HepG2 (cell line): ENCODE data around the gene A3GALT2. TPM values are rescaled to one million over a fixed set of nuclear protein-coding genes. Genes with fewer than 3 reads are reported as not detected.

Experiments used
- ARNT2 ChIP-seq: sonication (generic); formaldehyde crosslinking; IDR thresholded peaks from 2 replicates; pipeline ENCODE4 v1.8.0; 2022; ENCODE audit warnings: mild to moderate bottlenecking, low read depth, missing genetic modification reagents, moderate library complexity
- ARNTL ChIP-seq: sonication (generic); formaldehyde crosslinking; IDR thresholded peaks from 2 replicates; pipeline ENCODE4 v1.4.0; 2020; ENCODE audit warnings: mild to moderate bottlenecking, missing genetic modification reagents
- ATRX ChIP-seq: sonication (generic); formaldehyde crosslinking; IDR thresholded peaks from 2 replicates; pipeline ENCODE4 v1.4.0; 2020; ENCODE audit warnings: missing genetic modification reagents, borderline replicate concordance
- BORCS8-MEF2B ChIP-seq: sonication (generic); formaldehyde crosslinking; IDR thresholded peaks from 2 replicates; pipeline ENCODE4 v1.8.0; 2022; ENCODE audit warnings: mild to moderate bottlenecking, missing genetic modification reagents
- CEBPB ChIP-seq: IDR thresholded peaks from 2 replicates; pipeline ENCODE4 v1.6.1; 2011; ENCODE audit warnings: low read depth, low read length, improper control_type of control experiment, borderline replicate concordance
- ELF3 ChIP-seq: IDR thresholded peaks from 2 replicates; pipeline ENCODE4 v1.6.1; 2016; ENCODE audit warnings: missing genetic modification reagents, missing compliant biosample characterization
- FOXJ3 ChIP-seq: sonication (generic); formaldehyde crosslinking; IDR thresholded peaks from 2 replicates; pipeline ENCODE4 v1.4.0; 2020; ENCODE audit warnings: missing genetic modification reagents, mild to moderate bottlenecking, borderline replicate concordance
- JDP2 ChIP-seq: sonication (generic); formaldehyde crosslinking; IDR thresholded peaks from 2 replicates; pipeline ENCODE4 v1.8.1; 2022; ENCODE audit warnings: missing genetic modification reagents, borderline replicate concordance
- SMARCE1 ChIP-seq: fragments of 450-650 bp; IDR thresholded peaks from 2 replicates; pipeline ENCODE4 v1.6.1; 2017; ENCODE audit warnings: borderline replicate concordance
- SNRNP70 ChIP-seq: fragments of 200-400 bp; formaldehyde crosslinking; IDR thresholded peaks from 2 replicates; pipeline ENCODE4 v1.6.1; 2017; ENCODE audit warnings: mild to moderate bottlenecking, low read depth, low read length, moderate library complexity
- STAG1 ChIP-seq: sonication (generic); formaldehyde crosslinking; IDR thresholded peaks from 2 replicates; pipeline ENCODE4 v1.4.0; 2020; ENCODE audit warnings: missing genetic modification reagents
- THAP11 ChIP-seq: IDR thresholded peaks from 2 replicates; pipeline ENCODE4 v1.6.1; 2016; ENCODE audit warnings: missing biosample characterization, missing genetic modification reagents
- ZBTB38 ChIP-seq: sonication (generic); formaldehyde crosslinking; IDR thresholded peaks from 2 replicates; pipeline ENCODE4 v1.5.1; 2020; ENCODE audit warnings: mild to moderate bottlenecking, missing genetic modification reagents
- ZNF10 ChIP-seq: sonication (generic); formaldehyde crosslinking; IDR thresholded peaks from 2 replicates; pipeline ENCODE4 v1.4.0; 2020; ENCODE audit warnings: mild to moderate bottlenecking, low read depth, missing genetic modification reagents, borderline replicate concordance
- ZNF12 ChIP-seq: sonication (generic); formaldehyde crosslinking; IDR thresholded peaks from 2 replicates; pipeline ENCODE4 v1.5.0; 2020; ENCODE audit warnings: missing genetic modification reagents
- ZNF282 ChIP-seq: fragments of 450-650 bp; IDR thresholded peaks from 2 replicates; pipeline ENCODE4 v1.6.1; 2018; ENCODE audit not compliant: partially characterized antibody
- ZNF460 ChIP-seq: sonication (generic); formaldehyde crosslinking; IDR thresholded peaks from 2 replicates; pipeline ENCODE4 v1.5.1; 2020; ENCODE audit warnings: missing genetic modification reagents, mild to moderate bottlenecking, borderline replicate concordance
- ZNF496 ChIP-seq: sonication (generic); formaldehyde crosslinking; IDR thresholded peaks from 2 replicates; pipeline ENCODE4 v1.8.1; 2023; ENCODE audit warnings: mild to moderate bottlenecking, moderate library complexity, missing genetic modification reagents; ENCODE audit not compliant: insufficient replicate concordance
- ZNF501 ChIP-seq: sonication (generic); formaldehyde crosslinking; IDR thresholded peaks from 2 replicates; pipeline ENCODE4 v1.5.1; 2020; ENCODE audit warnings: mild to moderate bottlenecking, moderate library complexity, missing genetic modification reagents
- ZNF546 ChIP-seq: sonication (generic); formaldehyde crosslinking; conservative IDR thresholded peaks from 2 replicates; pipeline ENCODE4 v1.8.1; 2023; ENCODE audit warnings: mild to moderate bottlenecking, missing genetic modification reagents
- ZNF724P ChIP-seq: sonication (generic); formaldehyde crosslinking; IDR thresholded peaks from 2 replicates; pipeline ENCODE4 v1.8.0; 2022; ENCODE audit warnings: missing genetic modification reagents, borderline replicate concordance
- polyA plus RNA-seq, 8 experiments: library from polyadenylated mRNA; depleted of rRNA in 3 of 8; stranded (reverse) in 7 of 8; unstranded in 1 of 8; fragments of >200 nt; fragmentation: Illumina TruSeq in 4 of 8; extraction: Trizol in 4 of 8; gene quantifications; 2 replicates each; pipeline versions ENCODE4 v1.2.1 to v1.2.3, GENCODE V29; 2011 to 2016; ENCODE audit warnings: low read depth in 4 of 8, missing spikeins in 1 of 8, mixed read lengths in 1 of 8; ENCODE audit not compliant: insufficient read depth in 1 of 8
- total RNA-seq, 5 experiments: library from RNA; depleted of rRNA; stranded (reverse); fragments of >200 nt; fragmentation: Illumina TruSeq; extraction: Trizol; gene quantifications; 2 replicates each; pipeline ENCODE4 v1.2.3, GENCODE V29; 2016; ENCODE audit warnings: low read depth in 1 of 5
- TF ChIP-seq, protein P1 (sequence below): sonication (generic); formaldehyde crosslinking; IDR thresholded peaks from 2 replicates; pipeline ENCODE4 v1.4.0; 2020; ENCODE audit warnings: missing genetic modification reagents, borderline replicate concordance
- TF ChIP-seq, protein P2 (sequence below): IDR thresholded peaks from 2 replicates; pipeline ENCODE4 v1.6.1; 2016; ENCODE audit warnings: low read depth, missing genetic modification reagents, missing compliant biosample characterization

The A3GALT2 gene
- total and polyA plus RNA-seq, 2 of the 13 experiments (the other 11 are each of a cell fraction or from before 2014, with no cell fraction given) = not detected

DNA sequence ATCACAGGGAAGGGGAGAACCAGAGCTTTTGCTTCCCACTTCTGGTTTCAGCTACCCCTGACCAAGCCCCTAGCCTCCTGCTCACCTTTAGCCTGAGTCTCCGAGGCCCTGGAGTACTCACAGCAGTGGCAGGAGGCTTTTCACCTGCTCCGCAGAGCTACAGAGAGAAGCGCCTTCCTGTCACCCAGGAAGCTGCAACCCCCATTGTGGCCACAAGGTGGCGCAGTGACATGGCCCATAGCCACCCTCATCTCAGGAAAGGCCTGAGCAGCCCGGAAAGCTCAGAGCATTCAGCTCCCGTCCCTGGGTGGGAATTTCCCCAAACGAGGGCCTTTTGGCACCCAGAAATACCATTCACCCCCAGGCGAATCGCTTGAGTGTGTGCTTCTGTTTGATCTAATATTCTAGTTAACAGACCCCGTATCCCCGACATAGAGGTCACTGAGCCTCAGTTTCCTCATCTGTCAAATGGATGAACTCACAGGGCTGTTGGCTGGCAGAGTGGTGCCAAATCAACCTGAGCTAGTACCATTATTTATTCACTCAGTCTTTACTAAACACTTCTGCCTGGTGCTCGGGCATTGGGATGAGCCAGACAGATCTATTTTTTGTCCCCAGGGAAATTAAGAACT is 25.3 kb downstream of the A3GALT2 start (continued):
- TF ChIP-seq ZNF496 (CRISPR knock-in tag) (no peak), SNRNP70 (no peak), ZNF546 (CRISPR knock-in tag) (no peak), ARNT2 (CRISPR knock-in tag) (no peak), FOXJ3 (CRISPR knock-in tag) (no peak), ARNTL (no peak), BORCS8-MEF2B (CRISPR knock-in tag) (no peak), ELF3 (CRISPR knock-in tag) (0 out of 2 replicates have a peak, but pooled peaks have one; percentile 39), ZNF460 (CRISPR knock-in tag) (no peak), ATRX (CRISPR knock-in tag) (no peak), STAG1 (CRISPR knock-in tag) (peak; percentile 87), ZNF282 (no peak), CEBPB (no peak), ZBTB38 (CRISPR knock-in tag) (peak; percentile 54; the same call in 1 of the 2 replicates), THAP11 (CRISPR knock-in tag) (0 out of 2 replicates have a peak, but pooled peaks have one; percentile 38), ZNF501 (CRISPR knock-in tag) (peak; percentile 56; the same call in 1 of the 2 replicates), ZNF12 (no peak), SMARCE1 (no peak), ZNF724P (CRISPR knock-in tag) (no peak), ZNF10 (CRISPR knock-in tag) (no peak), JDP2 (no peak)
- TF ChIP-seq, protein P1, sequence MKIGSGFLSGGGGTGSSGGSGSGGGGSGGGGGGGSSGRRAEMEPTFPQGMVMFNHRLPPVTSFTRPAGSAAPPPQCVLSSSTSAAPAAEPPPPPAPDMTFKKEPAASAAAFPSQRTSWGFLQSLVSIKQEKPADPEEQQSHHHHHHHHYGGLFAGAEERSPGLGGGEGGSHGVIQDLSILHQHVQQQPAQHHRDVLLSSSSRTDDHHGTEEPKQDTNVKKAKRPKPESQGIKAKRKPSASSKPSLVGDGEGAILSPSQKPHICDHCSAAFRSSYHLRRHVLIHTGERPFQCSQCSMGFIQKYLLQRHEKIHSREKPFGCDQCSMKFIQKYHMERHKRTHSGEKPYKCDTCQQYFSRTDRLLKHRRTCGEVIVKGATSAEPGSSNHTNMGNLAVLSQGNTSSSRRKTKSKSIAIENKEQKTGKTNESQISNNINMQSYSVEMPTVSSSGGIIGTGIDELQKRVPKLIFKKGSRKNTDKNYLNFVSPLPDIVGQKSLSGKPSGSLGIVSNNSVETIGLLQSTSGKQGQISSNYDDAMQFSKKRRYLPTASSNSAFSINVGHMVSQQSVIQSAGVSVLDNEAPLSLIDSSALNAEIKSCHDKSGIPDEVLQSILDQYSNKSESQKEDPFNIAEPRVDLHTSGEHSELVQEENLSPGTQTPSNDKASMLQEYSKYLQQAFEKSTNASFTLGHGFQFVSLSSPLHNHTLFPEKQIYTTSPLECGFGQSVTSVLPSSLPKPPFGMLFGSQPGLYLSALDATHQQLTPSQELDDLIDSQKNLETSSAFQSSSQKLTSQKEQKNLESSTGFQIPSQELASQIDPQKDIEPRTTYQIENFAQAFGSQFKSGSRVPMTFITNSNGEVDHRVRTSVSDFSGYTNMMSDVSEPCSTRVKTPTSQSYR (CRISPR knock-in tag) = no peak
- TF ChIP-seq, protein P2, sequence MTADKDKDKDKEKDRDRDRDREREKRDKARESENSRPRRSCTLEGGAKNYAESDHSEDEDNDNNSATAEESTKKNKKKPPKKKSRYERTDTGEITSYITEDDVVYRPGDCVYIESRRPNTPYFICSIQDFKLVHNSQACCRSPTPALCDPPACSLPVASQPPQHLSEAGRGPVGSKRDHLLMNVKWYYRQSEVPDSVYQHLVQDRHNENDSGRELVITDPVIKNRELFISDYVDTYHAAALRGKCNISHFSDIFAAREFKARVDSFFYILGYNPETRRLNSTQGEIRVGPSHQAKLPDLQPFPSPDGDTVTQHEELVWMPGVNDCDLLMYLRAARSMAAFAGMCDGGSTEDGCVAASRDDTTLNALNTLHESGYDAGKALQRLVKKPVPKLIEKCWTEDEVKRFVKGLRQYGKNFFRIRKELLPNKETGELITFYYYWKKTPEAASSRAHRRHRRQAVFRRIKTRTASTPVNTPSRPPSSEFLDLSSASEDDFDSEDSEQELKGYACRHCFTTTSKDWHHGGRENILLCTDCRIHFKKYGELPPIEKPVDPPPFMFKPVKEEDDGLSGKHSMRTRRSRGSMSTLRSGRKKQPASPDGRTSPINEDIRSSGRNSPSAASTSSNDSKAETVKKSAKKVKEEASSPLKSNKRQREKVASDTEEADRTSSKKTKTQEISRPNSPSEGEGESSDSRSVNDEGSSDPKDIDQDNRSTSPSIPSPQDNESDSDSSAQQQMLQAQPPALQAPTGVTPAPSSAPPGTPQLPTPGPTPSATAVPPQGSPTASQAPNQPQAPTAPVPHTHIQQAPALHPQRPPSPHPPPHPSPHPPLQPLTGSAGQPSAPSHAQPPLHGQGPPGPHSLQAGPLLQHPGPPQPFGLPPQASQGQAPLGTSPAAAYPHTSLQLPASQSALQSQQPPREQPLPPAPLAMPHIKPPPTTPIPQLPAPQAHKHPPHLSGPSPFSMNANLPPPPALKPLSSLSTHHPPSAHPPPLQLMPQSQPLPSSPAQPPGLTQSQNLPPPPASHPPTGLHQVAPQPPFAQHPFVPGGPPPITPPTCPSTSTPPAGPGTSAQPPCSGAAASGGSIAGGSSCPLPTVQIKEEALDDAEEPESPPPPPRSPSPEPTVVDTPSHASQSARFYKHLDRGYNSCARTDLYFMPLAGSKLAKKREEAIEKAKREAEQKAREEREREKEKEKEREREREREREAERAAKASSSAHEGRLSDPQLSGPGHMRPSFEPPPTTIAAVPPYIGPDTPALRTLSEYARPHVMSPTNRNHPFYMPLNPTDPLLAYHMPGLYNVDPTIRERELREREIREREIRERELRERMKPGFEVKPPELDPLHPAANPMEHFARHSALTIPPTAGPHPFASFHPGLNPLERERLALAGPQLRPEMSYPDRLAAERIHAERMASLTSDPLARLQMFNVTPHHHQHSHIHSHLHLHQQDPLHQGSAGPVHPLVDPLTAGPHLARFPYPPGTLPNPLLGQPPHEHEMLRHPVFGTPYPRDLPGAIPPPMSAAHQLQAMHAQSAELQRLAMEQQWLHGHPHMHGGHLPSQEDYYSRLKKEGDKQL (CRISPR knock-in tag) = no peak
